Superior temporal gyrus (tissue), 1 donor: ENCODE data around the gene RAB25.
A peak's percentile ranks its signal among the peaks of the same experiment; 100 is the strongest.

Experiments
- DNase-seq: peaks from one replicate; pipeline ENCODE4 v3.0.0-alpha.2; 2016; ENCODE audit errors: extremely low spot score

Gene RAB25

DNA sequence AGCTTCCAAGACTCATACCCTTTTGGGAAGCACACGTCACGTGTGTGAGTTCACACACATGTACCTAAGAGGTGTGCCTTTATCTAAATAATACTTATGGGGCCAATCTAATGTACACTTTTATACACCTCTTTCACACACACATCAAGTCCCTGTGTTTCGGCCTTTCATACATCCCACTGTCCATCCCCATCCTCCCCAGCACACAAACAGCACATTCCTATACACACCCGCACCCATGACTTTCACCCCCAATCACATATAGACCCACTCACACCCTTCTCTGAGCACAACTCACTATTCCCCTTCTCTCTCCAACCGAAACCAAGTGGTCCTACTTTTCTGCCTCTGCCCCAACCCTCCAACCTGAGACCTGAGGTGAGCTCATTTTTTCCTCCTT, 17.8 kb downstream of the RAB25 start:
- no peak for DNase-seq

DNA sequence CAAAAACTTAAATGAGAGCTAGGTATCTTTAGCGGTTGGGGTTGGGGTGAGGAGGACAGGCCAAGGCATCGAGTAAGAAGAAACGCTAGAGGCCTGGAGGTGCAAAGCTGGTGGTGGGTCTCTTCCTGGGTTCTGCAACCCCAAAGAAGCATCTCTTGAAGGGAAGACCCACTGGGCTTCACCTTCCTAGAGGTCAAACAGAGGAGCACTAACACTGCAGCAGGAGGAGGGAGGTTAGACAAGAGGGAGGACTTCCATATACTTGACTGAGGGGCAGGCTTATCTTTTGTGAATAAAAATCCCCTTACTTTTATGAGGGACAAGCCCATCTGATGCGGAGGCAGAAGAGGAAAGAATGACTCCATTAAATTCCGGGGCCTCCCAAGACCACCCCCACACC, 18.8 kb downstream of the RAB25 start:
- no peak for DNase-seq

DNA sequence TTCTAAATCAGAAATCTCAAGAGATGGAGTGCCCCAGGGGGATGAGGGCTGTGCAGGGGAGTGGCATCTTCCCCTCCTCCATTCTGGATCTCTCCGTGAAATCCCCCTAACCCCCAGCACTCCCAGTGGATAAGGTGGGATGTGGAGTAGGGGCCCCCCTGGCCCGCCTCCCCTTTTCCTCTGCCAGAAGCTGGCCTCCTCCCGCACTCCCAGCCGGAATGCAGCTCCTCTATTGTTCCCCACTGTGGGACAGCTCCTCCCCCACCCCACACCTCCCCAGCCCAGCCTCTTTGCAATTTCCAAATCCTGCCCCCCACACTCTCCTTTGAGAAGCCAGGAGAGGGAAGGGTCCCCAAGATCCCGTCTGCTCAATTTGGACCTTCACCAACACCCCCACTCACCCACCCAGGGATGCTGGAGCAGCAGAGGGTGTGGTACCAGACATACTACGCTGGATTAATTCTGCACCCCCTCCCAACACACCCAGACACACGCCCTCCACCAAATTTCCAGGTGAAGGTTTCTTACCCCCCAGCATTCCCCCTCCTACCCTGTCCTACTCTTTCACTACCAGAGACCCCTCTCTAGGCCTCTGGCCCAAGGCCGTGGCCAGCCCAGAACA, 19.4 kb downstream of the RAB25 start:
- no peak for DNase-seq

DNA sequence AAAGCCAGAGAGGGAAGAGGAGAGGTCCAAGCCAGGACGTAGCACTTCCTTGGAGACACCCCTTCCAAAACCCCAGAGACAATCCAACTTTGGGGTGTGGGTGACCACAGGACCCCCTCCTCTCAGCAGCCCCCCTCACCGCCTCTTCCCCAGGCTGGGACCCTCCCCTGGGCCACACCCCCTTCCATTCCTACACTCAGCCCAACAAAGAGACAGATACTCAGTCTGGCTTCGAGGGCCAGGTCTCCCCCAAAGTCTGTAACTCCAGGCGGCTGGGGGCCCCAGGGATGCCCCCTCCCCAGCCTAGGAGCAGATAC, 19.9 kb downstream of the RAB25 start:
- no peak for DNase-seq

DNA sequence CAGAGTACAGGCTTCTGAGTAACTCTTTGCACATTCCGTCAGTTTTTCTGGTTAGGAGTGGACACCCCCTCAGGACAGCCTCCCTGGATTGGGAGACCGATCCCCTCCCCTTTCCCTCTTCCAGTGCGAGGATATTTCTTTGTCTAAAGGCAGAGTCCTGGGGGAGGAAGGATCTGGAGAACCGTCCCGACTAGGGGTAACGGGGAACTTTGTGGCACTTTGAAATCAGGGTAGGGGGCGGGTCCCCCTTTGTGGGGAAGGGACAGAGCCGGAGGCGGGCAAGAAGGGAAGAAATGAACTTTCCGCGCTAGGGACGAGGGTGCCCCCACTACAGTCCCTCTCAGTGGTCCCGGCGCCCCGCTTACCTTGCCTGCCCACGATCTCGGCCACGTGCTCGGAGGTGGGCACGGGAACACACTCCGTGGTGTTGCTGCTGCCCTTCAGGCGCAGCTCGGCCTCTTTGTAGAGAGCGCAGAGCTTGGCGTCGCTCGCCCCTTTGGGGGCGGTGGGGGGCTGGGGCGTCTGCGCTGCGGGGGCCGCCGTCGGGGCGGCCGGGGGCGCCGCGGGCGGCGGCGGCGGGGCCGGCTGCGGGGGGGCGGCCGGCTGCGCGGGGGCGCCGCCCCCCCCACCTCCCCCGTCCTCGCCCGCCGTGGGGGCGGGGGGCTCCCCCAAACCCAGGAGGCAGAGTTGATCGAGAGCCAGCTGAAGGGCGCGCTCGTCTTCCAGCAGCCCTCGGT, 20.4 kb downstream of the RAB25 start:
- DNase-seq, result no peak

DNA sequence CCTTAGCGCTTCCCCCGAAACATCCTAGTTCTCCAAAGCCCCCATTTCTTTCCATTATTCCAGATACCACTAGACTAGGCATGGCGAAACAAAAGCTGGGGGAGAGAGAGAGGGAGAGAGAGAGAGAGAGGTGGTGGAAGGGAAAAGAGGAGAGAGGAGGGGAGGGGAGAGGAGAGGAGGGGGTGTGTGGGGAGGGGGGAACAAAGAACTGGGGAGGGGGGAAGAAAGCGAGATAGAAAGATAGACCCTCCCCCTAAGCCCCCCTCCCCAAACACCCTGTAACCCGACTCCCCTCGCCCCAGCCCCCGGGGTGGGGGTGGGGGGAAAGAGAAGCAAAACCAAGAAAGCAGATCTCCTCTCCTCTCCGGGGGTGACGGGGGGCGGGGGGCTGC, 21.0 kb downstream of the RAB25 start:
- no peak for DNase-seq

DNA sequence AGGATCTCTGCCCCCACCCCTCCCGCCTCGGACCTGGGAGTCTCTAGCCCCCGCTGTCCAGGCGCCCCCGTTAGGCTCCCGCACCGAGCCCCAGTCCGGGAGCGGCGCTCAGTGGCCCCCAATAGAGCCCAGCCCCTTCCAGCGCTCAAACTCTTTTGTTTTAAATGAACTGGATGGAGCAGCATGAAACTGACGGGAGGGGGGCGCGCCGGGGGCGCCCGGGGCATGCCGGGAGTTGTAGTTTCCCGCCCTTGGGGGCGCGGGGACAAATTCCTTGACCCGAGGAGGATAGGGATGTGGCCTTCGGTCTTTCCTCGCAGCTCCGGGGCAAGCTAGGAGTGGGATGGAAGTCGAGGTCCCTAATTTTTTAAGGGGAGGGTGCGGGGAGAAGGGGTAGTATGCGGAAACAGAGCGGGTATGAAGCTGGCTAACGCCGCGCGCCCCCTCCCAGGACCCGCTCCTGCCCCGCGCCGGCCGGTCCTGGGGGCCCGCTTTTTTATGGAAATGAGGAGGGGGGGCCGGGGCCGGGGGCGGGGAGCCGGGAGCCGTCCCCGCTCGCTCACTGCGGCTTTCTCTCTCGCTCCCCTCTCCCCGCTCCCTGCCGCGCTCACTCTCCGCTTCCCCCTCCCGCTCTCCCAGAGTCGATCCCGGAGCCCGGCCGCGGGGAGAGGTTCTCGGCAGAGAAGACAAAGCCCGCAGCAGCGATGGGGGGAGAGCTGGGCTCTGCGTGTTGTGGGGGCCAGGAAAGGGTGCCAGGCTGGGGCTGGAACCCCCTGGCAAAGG, 21.5 kb downstream of the RAB25 start, which contains the start of gene MEX3A:
Gene MEX3A, minus strand, starts transcription at position 157 of the 783 bp plus-strand sequence. CDS start 467 bp downstream, outside the sequence.
- DNase-seq, result peak; percentile 71

DNA sequence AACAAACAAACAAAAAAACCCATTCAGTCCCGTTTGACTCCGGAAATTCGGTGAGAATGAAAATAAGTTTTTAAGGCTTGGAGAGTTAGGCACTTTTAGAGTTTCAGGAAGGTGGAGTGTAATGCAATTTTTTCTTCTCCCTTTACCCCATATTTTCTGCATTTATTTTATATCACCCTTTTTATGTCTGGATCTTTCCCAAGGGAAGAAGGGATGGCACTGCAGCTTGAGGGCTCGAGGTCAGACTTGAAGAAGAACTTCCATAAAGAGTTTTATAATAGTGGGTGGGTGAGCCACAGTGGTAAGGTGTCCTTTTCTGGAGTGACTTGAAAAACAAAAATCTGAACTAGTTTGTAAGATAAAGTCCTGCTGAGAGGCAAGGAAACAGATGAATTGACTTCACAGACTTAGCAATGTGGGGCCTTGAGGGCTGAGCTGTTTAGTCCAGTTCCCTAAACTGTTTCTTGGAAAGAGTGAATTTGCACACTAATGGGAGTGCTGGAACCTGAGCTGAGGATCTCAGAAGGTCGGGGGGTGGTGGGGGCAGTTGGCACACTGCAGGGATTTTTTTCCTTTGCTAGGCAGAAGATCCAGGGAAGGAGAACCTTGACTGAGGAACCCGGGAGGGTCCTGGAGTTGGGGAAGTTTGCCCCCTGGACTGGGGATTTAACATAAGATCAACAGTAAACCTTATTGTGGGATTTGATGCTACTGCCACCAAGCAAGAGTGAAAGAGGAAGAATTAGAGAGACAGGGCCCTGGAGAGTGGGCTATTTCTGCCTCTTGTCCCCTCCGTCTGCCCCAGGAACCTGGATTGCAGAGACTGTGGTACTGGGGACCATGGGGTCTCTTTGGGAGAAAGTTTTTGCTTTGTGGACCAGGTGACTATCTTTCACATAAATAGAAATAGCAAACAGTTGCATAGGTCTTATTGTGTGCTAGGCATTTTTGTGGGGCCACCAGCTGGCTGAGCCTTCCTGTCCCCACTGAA, 23.1 kb downstream of the RAB25 start:
- DNase-seq, result no peak

DNA sequence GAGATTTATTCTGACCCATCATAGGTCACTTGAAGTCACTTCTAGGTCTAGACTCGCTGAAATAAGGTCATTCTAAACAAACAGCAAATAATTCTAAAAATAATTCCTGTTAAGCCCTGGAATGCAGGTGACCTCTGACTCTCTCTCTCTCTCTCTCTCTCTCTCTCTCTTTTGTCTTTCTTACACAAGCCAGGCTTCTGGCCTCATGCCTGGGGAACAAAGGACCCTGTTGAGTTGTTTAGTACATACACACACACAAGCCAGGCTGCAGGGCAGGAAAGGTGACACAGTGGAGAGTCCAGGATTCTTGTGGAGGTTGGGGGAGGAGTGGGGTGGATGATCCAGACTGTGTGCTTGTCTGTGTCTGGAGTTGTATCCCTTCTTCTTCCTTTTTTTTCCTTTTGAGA, 25.3 kb downstream of the RAB25 start:
- DNase-seq, result no peak

DNA sequence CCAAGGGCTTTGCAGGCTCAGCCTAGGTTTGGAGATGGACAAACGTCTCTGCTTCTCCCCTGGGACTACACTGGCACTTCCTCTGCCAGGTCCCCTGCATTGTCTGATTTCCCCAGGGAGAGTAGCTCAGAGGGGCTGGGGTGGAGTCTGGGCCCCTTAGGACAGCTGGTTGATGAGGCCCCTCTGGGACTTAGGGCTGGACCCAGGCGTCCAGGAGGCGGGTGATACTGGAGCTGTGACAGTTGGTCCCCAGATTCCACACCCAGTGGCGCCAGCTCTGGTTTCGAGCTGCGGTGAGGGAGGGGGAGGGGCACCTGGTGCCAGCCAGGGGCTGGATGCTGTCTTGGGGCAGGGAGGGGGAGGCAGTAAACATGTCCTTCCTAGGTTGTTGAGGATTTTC, 28.7 kb downstream of the RAB25 start:
- DNase-seq, result no peak

DNA sequence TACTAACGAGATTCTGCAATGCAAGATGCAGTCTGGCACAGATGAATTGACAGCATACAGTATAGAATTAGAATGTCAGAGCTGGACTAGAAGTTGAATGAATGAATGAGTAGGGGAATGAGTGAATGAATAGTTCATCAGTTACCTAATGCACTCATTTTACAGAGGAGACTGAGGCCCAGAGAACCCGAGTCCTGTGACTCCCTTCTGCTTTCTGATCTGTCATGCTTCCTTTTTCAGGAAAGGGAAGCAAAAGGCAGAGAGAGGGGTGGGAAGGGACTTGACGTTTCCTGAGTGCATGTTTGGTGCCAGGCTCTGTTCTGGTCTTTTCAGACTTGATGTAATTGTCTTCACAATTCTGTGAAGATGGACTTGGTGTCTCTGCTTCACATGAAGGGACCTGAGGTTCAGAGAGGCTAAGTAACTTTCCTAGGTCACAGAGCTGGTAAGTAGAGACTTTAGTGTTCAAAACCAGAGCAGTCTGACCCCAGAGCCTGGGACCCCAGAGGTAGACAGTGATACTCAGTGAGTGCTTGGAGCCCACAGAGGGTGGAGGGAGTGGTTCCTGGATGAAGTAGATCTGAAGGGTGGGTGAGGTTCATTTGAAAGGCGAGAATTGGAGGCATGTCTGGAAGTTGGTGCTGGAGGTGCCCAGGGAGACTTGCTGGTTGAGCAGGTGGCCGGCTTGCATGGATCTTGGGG, 29.3 kb downstream of the RAB25 start:
- no peak for DNase-seq

DNA sequence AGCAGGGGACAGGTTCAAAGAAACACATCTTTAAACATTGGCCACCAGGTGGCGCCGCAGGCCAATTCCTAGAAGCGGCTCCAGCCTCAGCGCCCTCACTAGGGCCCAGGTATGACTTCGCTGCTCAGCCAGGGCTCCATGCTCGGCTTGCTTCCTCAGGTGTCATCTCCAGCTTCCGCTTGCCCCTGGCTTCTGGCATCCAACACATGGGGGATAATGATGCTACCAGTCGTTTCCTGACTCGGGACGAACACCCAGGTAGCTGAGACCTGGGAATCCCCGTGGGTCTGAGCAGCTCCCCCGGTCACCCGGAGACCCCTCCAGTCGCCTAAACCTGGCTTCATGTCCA, 29.9 kb downstream of the RAB25 start:
- peak; percentile 92 for DNase-seq

DNA sequence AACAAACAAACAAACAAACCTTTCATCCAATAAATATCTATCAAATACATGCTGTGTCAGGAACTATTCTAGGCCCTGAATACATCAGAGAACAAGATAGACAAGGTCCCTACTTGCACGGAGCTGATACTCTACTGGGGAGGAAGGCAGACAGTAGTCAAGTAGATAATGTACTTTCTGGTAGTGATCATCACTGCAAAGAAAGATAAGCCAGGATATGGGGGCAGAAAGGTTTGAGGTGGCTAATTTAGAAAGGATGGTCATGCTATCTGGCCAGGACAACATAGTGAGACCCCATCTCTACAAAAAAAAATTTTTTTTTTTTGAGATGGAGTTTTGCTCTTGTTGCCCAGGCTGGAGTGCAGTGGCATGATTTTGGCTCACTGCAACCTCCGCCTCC, 30.6 kb downstream of the RAB25 start:
- no peak for DNase-seq

DNA sequence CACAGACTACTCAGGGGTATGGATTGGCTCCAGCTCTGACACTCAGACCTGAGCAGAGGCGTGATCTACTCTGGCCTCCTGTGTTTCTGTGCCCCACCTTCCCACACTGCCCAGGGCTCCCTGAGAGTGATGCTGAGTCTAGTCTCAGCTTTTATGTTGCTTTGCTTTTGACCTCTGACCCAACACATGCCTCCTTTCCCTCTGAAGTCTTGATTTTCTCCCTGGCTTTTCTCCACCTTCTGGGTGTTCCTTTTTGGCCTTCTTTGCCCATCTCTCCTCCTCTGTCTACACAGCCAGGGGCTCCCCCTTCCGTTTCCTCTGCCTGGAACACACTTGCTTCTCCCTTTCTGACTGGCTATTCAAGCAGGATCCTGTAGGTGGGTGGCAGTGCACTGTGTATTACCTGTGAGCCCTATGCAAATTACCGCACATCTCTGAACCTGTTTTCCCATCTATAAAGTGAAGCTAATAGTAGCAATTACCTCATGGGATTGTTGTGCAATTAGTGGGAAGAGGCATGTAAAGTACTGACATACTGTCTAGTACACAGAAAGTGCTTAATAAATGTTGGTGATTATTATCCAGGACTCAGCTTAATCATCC, 35.0 kb downstream of the RAB25 start:
- no peak for DNase-seq

DNA sequence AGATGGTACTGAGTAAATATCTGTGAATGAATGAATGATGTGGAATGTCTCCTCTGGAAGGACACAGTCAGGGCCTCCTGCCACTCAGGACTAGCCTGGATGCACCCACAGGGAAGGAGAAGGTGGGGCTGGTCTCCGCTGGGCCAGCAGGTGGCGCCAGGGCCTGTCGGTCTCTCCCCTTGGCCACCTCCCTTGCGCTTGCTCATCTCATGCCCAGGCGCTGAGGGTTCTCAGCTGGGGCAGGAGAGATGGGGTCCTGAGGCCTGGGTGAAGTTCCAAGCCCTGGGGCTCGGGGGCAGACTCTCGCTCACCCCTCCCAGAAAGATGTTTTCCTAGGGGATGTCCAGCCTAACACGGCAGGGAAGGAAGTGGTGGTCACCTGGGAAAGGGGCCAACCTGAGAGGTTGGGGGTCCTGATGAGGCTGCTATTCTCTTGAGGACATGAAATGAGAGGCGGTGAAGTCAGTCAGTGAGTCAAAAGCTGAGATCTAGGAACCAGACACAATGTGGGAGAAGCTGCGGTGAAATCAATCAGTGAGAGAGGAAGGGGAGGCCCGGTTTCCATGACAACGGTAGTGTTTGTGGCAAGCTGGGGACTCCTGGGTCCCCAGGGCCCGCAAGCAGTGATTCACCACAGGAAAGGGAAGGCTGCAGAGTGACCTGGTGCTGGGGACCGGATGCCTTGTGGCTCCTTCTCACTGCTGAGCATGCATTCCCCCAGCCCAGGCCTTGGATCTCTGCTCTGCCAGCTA, 35.9 kb downstream of the RAB25 start:
- peak; percentile 92 for DNase-seq

DNA sequence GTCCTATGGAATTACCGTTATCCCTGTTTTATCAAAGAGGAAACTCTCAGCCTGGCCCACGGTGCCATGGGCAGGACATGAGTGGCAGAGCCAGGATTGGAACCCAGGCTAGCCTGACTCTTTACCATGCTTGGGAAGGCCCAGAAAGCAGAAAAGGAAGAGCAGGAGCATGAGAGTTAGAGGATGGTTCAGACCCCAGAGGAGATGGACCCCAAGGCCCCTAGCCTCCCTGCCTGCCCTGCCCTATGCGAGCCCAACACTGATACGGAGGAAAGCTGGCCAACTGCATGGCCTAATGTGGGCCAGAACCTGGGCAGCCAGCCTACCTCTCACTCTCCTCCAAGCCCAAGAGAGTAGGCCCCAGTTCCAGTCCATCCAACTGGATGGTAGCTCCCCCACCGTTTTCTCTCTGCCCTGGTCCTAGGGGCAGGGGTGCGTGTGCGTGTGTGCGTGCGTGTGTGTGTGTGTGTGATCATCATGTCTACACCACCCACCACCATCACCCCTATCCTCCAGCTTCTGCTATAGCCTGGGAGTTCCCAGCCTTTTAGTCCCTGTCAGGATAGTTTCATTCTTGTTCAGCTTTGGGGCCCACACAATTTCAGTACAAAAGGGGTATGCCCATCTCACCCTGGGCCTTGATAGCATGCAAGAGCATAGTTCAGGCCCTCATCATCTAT, 36.7 kb downstream of the RAB25 start:
- DNase-seq, result no peak

DNA sequence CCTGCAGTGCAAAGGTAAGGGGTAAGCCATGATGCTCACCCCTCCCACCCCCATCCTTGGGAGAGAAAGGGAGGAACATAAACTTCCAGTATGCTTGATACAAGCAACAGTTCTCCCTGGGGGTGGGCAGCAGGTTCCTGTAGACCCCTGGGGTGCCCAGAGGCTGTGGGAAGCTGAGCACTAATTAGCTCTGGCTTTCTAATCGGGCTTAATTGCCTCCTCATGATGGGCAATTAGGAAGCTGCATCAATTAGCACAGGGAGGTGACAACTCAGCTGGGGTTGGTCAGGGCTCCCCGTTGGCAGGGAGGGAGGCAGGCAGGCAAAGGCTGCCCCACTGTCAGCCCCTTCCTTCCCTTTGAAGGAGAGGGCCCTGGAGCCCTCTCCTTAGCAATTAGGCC, 37.8 kb downstream of the RAB25 start:
- no peak for DNase-seq

DNA sequence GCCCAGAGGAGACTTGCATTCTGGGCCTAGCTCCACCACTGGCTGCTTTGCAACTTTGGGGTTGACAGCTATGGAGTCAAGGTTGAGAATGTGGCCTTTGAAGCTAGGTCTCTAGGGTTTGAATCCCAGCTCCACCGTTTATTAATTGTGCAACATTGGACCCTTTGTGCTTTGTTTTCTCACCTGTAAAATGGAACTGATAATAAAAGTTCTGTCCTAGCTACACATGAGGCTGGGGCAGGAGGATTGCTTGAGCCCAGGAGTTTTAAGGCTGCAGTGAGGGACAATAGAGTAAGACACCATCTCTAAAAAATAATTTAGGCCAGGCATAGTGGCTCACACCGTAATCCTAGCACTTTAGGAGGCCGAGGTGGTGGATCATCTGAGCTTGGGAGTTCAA, 38.3 kb downstream of the RAB25 start:
- no peak for DNase-seq

DNA sequence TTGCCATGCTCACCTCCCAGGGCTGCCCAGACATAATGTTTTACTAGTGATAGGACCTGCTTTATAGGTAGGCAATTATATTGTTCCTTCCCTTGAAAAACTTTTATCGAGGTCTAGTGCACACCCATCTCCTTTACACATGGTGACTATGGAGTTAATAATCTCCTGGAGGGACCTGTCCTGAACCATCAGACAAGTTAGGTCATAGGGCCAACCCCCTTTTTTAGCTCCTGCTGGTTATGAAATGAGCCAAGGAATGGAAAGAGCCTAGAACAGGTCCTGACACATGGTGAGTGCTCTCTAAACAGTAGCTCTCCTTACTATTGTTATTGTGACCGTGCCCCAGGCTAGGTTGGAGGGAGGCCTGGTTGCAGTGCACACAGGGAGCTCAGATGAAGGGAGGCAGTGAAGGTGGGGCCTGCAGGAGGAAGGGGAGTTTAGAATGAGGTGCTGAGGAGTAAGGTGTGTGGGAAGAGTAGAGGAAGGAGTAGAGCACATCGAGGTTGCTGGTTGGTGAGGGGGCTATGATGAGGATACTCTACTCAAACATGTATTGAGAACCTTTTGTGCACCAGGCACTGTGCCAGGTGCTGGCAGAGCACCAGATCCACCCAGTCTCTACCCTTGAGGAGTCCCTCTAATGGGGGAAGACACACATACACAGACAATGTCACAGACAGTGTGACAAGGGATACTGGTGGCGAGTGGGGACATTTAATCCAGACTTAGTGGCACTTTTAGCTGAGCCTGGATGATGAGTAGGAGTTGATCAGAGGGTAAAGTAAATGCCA, 39.4 kb downstream of the RAB25 start:
- DNase-seq, result no peak
